Stimulated activated CD4-positive, alpha-beta T cell treated with anti-CD3 and anti-CD28 coated beads, Interleukin-2, amount 100 ng/mL, for 4 hours (primary cell): ENCODE results near the gene NR2F2.

Source experiments
- DNase-seq: peaks from one replicate; pipeline ENCODE4 v3.0.0-alpha.2; 2020; ENCODE audit warnings: low read depth

Gene NR2F2

GRCh38 chr15:96343113-96344059 is 12.9 kb downstream of the NR2F2 start:
- DNase-seq: no peak

GRCh38 chr15:96344060-96344705 is 13.7 kb downstream of the NR2F2 start:
- no peak for DNase-seq

- DNase-seq: no peak
Measured at GRCh38 chr15:96344706-96345559, 14.4 kb downstream of the NR2F2 start.

GRCh38 chr15:96345560-96346399 is 15.3 kb downstream of the NR2F2 start:
- no peak for DNase-seq

- no peak for DNase-seq
Measured at GRCh38 chr15:96346409-96346970, 16.0 kb downstream of the NR2F2 start.

GRCh38 chr15:96347181-96348111 is 16.9 kb downstream of the NR2F2 start:
- no peak for DNase-seq

- DNase-seq: no peak
Measured at GRCh38 chr15:96348112-96349027, 17.9 kb downstream of the NR2F2 start.

GRCh38 chr15:96349034-96349856 is 18.7 kb downstream of the NR2F2 start:
- no peak for DNase-seq

GRCh38 chr15:96349857-96350720 is 19.6 kb downstream of the NR2F2 start:
- no peak for DNase-seq

GRCh38 chr15:96350934-96351724 is 20.6 kb downstream of the NR2F2 start:
- DNase-seq: no peak

GRCh38 chr15:96351761-96352603 is 21.5 kb downstream of the NR2F2 start:
- DNase-seq: no peak

- DNase-seq: no peak
Measured at GRCh38 chr15:96352604-96353405, 22.3 kb downstream of the NR2F2 start.

- no peak for DNase-seq
Measured at GRCh38 chr15:96353416-96353929, 23.0 kb downstream of the NR2F2 start.
